Progenitor cell of endocrine pancreas (in vitro differentiated cells): ENCODE data around the gene SHKBP1. TPM values are rescaled to one million over a fixed set of nuclear protein-coding genes. Genes with fewer than 3 reads are reported as not detected.

ENCODE experiments used
- DNase-seq: peaks from one replicate; pipeline ENCODE4 v3.0.0; 2021; ENCODE audit warnings: low spot score; ENCODE audit not compliant: unreplicated experiment
- H3K27ac Mint-ChIP-seq: 2 replicates; pipeline ENCODE4 v1.8.0; 2021; ENCODE audit warnings: mild to moderate bottlenecking, moderate library complexity, mixed read lengths
- H3K27me3 Mint-ChIP-seq: 2 replicates; pipeline ENCODE4 v1.8.0; 2021; ENCODE audit warnings: mixed read lengths
- H3K36me3 Mint-ChIP-seq: 2 replicates; pipeline ENCODE4 v1.8.0; 2022; ENCODE audit warnings: mixed read lengths; ENCODE audit not compliant: insufficient read depth
- H3K4me1 Mint-ChIP-seq: 2 replicates; pipeline ENCODE4 v1.8.0; 2021; ENCODE audit warnings: low read depth, mixed read lengths
- H3K4me3 Mint-ChIP-seq: 2 replicates; pipeline ENCODE4 v1.8.0; 2021; ENCODE audit warnings: low read depth, mild to moderate bottlenecking, moderate library complexity, mixed read lengths
- H3K9me3 Mint-ChIP-seq: 2 replicates; pipeline ENCODE4 v1.8.0; 2021; ENCODE audit warnings: low read depth, mixed read lengths
- CTCF ChIP-seq: fragments of 200-600 bp; sonication (generic); IDR thresholded peaks from one replicate; pipeline ENCODE4 v1.5.0; 2021; ENCODE audit warnings: antibody characterized with exemption, mild to moderate bottlenecking; ENCODE audit not compliant: unreplicated experiment
- total RNA-seq: library from RNA; stranded (reverse); gene quantifications from 2 replicates; pipeline ENCODE4 v1.2.1, GENCODE V29; 2021

Gene SHKBP1
- total RNA-seq, 1 donor from 2014 or later: 114 TPM

- TF ChIP-seq CTCF: no peak
- DNase-seq: no peak
- Mint-ChIP-seq H3K27me3 (peaks cover 46% of the 10 kb centered on the region), H3K4me3 (no peak overlapping the region), H3K9me3 (no peaks in the 10 kb centered on the region), H3K27ac (no peak overlapping the region), H3K36me3 (peaks cover 2% of the 10 kb centered on the region), H3K4me1 (peaks cover 1% of the 10 kb centered on the region)
Observed at GRCh38 chr19:40633207-40633606, 56.5 kb downstream of the SHKBP1 start.

GRCh38 chr19:40638327-40638726 lies 61.7 kb downstream of the SHKBP1 start:
- Mint-ChIP-seq H3K27ac (no peak overlapping the region), H3K4me1 (peaks cover 1% of the 10 kb centered on the region), H3K27me3 (peaks cover 22% of the 10 kb centered on the region), H3K36me3 (no peaks in the 10 kb centered on the region), H3K9me3 (no peaks in the 10 kb centered on the region), H3K4me3 (no peak overlapping the region)
- TF ChIP-seq CTCF: no peak
- DNase-seq: no peak

- Mint-ChIP-seq H3K27ac (peak overlapping the region; percentile 29), H3K4me1 (no peaks in the 10 kb centered on the region), H3K27me3 (peaks cover 9% of the 10 kb centered on the region), H3K36me3 (no peaks in the 10 kb centered on the region), H3K4me3 (no peak overlapping the region), H3K9me3 (no peaks in the 10 kb centered on the region)
- no peak for DNase-seq
- no peak for TF ChIP-seq CTCF
Observed at GRCh38 chr19:40639638-40639982, 62.9 kb downstream of the SHKBP1 start.

GRCh38 chr19:40640744-40641143 lies 64.1 kb downstream of the SHKBP1 start:
- no peak for TF ChIP-seq CTCF
- Mint-ChIP-seq H3K4me3 (no peak overlapping the region), H3K4me1 (peaks cover 1% of the 10 kb centered on the region), H3K27ac (no peak overlapping the region), H3K9me3 (no peaks in the 10 kb centered on the region), H3K36me3 (no peaks in the 10 kb centered on the region), H3K27me3 (peaks cover 1% of the 10 kb centered on the region)
- DNase-seq: no peak

Other genes with a start within 250 kb of the SHKBP1 start
- 19.0 and 19.1 TPM in 2 replicates for gene C19orf47, start 228.5 kb upstream of the SHKBP1 start, total RNA-seq
- gene PLD3, start 228.2 kb upstream of the SHKBP1 start, total RNA-seq: 349 and 353 TPM in 2 replicates
- gene HIPK4, start 186.7 kb upstream of the SHKBP1 start, total RNA-seq: 0.11 TPM in 1 of 2 replicates, not detected in the other
- gene PRX, start 163.5 kb upstream of the SHKBP1 start, total RNA-seq: 0.96 and 1.2 TPM in 2 replicates
- gene SERTAD1, start 150.9 kb upstream of the SHKBP1 start, total RNA-seq: 4.1 and 4.4 TPM in 2 replicates
- gene SERTAD3, start 132.5 kb upstream of the SHKBP1 start, total RNA-seq: 26.5 and 27.5 TPM in 2 replicates
- 14.0 and 16.4 TPM in 2 replicates for gene BLVRB, start 111.1 kb upstream of the SHKBP1 start, total RNA-seq
- gene SPTBN4, start 109.9 kb upstream of the SHKBP1 start, total RNA-seq: 2.8 and 3.1 TPM in 2 replicates
- 25.4 TPM in 2 replicates for gene LTBP4, start 24.5 kb downstream of the SHKBP1 start, total RNA-seq
- gene NUMBL, start 113.8 kb downstream of the SHKBP1 start, total RNA-seq: 14.6 and 20.9 TPM in 2 replicates
- gene COQ8B, start 140.0 kb downstream of the SHKBP1 start, total RNA-seq: 55.8 and 58.6 TPM in 2 replicates
- gene ITPKC, start 140.2 kb downstream of the SHKBP1 start, total RNA-seq: 20.1 and 20.7 TPM in 2 replicates
- gene ACTMAP, start 173.6 kb downstream of the SHKBP1 start, total RNA-seq: 21.1 and 22.5 TPM in 2 replicates
- gene SNRPA, start 174.3 kb downstream of the SHKBP1 start, total RNA-seq: 111 and 126 TPM in 2 replicates
- 4.6 and 8.5 TPM in 2 replicates for gene MIA, start 198.6 kb downstream of the SHKBP1 start, total RNA-seq
- gene RAB4B, start 201.4 kb downstream of the SHKBP1 start, total RNA-seq: 20.7 and 21.5 TPM in 2 replicates
- gene EGLN2, start 222.3 kb downstream of the SHKBP1 start, total RNA-seq: 107 and 110 TPM in 2 replicates